ENCODE results near the gene ZNF416. TPM values are rescaled to one million over a fixed set of nuclear protein-coding genes. Genes with fewer than 3 reads are reported as not detected.

The ZNF416 gene
- total RNA-seq, 2 experiments from 2014 or later, result 5.2 to 5.7 TPM

DNA sequence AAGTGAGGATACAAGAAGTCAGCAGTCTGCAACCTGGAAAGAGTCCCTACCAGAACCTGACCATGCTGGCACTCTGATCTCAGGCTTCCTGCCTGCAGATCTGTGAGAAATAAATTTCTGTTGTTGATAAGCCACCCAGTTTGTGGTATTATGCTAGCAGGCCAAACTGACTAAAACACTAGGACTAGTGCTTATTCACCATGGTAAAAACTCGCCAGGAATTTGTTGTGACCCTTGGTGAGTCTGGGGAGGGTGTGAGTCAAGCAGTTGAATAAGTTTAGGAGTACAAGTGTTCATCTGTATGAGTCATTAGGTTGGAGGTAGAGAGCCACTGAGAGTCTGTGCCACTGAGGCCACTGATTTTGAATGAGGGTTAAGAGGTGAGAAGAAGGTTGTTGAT lies 8.8 kb upstream of the ZNF416 start:
- Histone ChIP-seq H3K27me3 (ENCODE audit: control insufficient read depth in 1 of 2, insufficient read depth in 2 of 2, low read length in 2 of 2) (no peaks in the 10 kb centered on the region), H3K36me3 (ENCODE audit: insufficient read depth, low read length) (peaks cover 32% of the 10 kb centered on the region), H3K4me3 (ENCODE audit: low read length) (no peak overlapping the region), H3K27ac (ENCODE audit: low read depth in 1 of 2, low read length in 2 of 2) (no peak overlapping the region), H3K9me3 (ENCODE audit: control insufficient read depth in 1 of 2, insufficient read depth in 1 of 2, low read length in 2 of 2) (peaks cover 60 to 79% of the 10 kb centered on the region in 2 experiments), H3K4me1 (ENCODE audit: insufficient read depth, low read length) (peaks cover 22% of the 10 kb centered on the region)
- ATAC-seq (ENCODE audit: poor library complexity) (no peak), DNase-seq (no peak)
- Mint-ChIP-seq H3K4me3 (no peak overlapping the region), H3K27me3 (no peaks in the 10 kb centered on the region), H3K36me3 (ENCODE audit: low read depth) (peaks cover 89% of the 10 kb centered on the region), H3K27ac (no peak overlapping the region), H3K9me3 (peaks cover 32% of the 10 kb centered on the region), H3K4me1 (ENCODE audit: low read depth) (peaks cover 19% of the 10 kb centered on the region)
- intact Hi-C loops (cut with DNase I, micrococcal nuclease), result loop anchor here in 1 of 2 experiments (10.0 kb wide), 1 partner anchor 567 kb away; the partner anchor contains the start of gene ZNF329
- CTCF ChIA-PET, result no interaction called here
- POLR2A ChIA-PET, result no interaction called here
- TF ChIP-seq, protein P1, sequence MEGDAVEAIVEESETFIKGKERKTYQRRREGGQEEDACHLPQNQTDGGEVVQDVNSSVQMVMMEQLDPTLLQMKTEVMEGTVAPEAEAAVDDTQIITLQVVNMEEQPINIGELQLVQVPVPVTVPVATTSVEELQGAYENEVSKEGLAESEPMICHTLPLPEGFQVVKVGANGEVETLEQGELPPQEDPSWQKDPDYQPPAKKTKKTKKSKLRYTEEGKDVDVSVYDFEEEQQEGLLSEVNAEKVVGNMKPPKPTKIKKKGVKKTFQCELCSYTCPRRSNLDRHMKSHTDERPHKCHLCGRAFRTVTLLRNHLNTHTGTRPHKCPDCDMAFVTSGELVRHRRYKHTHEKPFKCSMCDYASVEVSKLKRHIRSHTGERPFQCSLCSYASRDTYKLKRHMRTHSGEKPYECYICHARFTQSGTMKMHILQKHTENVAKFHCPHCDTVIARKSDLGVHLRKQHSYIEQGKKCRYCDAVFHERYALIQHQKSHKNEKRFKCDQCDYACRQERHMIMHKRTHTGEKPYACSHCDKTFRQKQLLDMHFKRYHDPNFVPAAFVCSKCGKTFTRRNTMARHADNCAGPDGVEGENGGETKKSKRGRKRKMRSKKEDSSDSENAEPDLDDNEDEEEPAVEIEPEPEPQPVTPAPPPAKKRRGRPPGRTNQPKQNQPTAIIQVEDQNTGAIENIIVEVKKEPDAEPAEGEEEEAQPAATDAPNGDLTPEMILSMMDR (IDR thresholded peaks at IDR 0.05), result no peak

- H3K27me3 ChIP-seq (ENCODE audit: control insufficient read depth in 1 of 2, insufficient read depth in 2 of 2, low read length in 2 of 2), result no peaks in the 10 kb centered on the region
- peaks cover 70% of the 10 kb centered on the region for H3K36me3 Mint-ChIP-seq (ENCODE audit: low read depth)
- CTCF ChIA-PET, result interaction anchor here (2.1 kb wide), 1 partner anchor 106 kb away, joined by 6 read pairs; the partner anchor contains the start of gene ZNF772
- H3K36me3 ChIP-seq (ENCODE audit: insufficient read depth, low read length), result peaks cover 16% of the 10 kb centered on the region
- H3K4me1 ChIP-seq (ENCODE audit: insufficient read depth, low read length), result peaks cover 29% of the 10 kb centered on the region
- peak within 1 kb of the TSS; percentile 92 for H3K4me3 Mint-ChIP-seq
- H3K9me3 ChIP-seq (ENCODE audit: control insufficient read depth in 1 of 2, insufficient read depth in 1 of 2, low read length in 2 of 2), result peaks cover 41 to 61% of the 10 kb centered on the region in 2 experiments
- ATAC-seq (ENCODE audit: poor library complexity) (peak; percentile 87), DNase-seq (peak; percentile 76 to 96 (median 84))
- peaks cover 32% of the 10 kb centered on the region for H3K9me3 Mint-ChIP-seq
- peaks cover 23% of the 10 kb centered on the region for H3K4me1 Mint-ChIP-seq (ENCODE audit: low read depth)
- H3K27me3 Mint-ChIP-seq, result no peaks in the 10 kb centered on the region
- TF ChIP-seq, protein P1 (IDR thresholded peaks at IDR 0.05), result no peak
- POLR2A ChIA-PET, result interaction anchor here (0.9 to 1.7 kb wide), 6 partner anchors 16 to 107 kb away, joined by 4 to 5 read pairs (median 4); partner anchors contain the start of genes ZNF134, ZNF211, ZNF530 and ZNF772
- H3K27ac ChIP-seq (ENCODE audit: low read depth in 1 of 2, low read length in 2 of 2), result peak within 1 kb of the TSS; percentile 26 to 38
- H3K27ac Mint-ChIP-seq, result peak within 1 kb of the TSS; percentile 61
- intact Hi-C loops (cut with DNase I, micrococcal nuclease), result loop anchor here in 1 of 2 experiments (2.0 to 10.0 kb wide), 3 partner anchors 15 to 571 kb away; partner anchors contain the start of genes ZNF329, ZNF530 and ZNF671
- peak within 1 kb of the TSS; percentile 83 for H3K4me3 ChIP-seq (ENCODE audit: low read length)
Measured at GRCh38 chr19:57583521-57584416, 5.1 kb upstream of the ZNF416 start, which contains the start of gene ZIK1. TSS of gene ZIK1 (plus strand) at chr19:57584145. CDS start at chr19:57584357, 212 bp downstream.

DNA sequence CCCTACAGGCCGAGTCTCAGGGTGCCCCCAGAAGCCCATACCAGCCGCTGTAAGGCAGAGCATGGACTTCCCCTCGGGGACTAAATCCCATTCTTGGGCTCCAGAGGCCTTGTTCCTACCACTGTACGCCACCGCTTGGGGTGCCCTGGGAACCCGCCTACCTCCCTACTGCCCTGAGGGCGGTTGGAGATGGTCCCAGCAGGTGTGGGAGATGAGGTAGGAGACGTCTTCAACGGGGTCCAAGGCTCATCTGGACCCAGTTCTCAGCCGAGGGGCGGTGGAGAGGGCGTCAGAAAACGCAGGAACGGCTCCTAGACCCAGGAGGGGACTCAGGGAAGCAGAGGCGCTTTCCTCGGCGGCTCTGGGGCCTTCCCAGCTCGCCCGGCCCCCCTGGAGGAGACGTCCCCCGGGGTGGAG lies 4.4 kb upstream of the ZNF416 start:
- POLR2A ChIA-PET, result interaction anchor here (0.9 to 1.7 kb wide), 4 partner anchors 16 to 106 kb away, joined by 4 to 5 read pairs (median 4); partner anchors contain the start of genes ZNF134, ZNF530 and ZNF772
- Mint-ChIP-seq H3K4me3 (no peak overlapping the region), H3K4me1 (ENCODE audit: low read depth) (peaks cover 27% of the 10 kb centered on the region), H3K36me3 (ENCODE audit: low read depth) (peaks cover 70% of the 10 kb centered on the region), H3K9me3 (peaks cover 31% of the 10 kb centered on the region), H3K27me3 (no peaks in the 10 kb centered on the region), H3K27ac (no peak overlapping the region)
- Histone ChIP-seq H3K4me1 (ENCODE audit: insufficient read depth, low read length) (peaks cover 34% of the 10 kb centered on the region), H3K4me3 (ENCODE audit: low read length) (peak overlapping the region; percentile 83), H3K27ac (ENCODE audit: low read depth in 1 of 2, low read length in 2 of 2) (no peak overlapping the region), H3K27me3 (ENCODE audit: control insufficient read depth in 1 of 2, insufficient read depth in 2 of 2, low read length in 2 of 2) (no peaks in the 10 kb centered on the region), H3K36me3 (ENCODE audit: insufficient read depth, low read length) (peaks cover 10% of the 10 kb centered on the region), H3K9me3 (ENCODE audit: control insufficient read depth in 1 of 2, insufficient read depth in 1 of 2, low read length in 2 of 2) (peaks cover 35 to 55% of the 10 kb centered on the region in 2 experiments)
- ATAC-seq (ENCODE audit: poor library complexity) (no peak), DNase-seq (no peak)
- TF ChIP-seq, protein P1 (IDR thresholded peaks at IDR 0.05), result no peak
- CTCF ChIA-PET, result interaction anchor here (2.1 kb wide), 1 partner anchor 106 kb away, joined by 6 read pairs; the partner anchor contains the start of gene ZNF772
- intact Hi-C loops (cut with DNase I, micrococcal nuclease), result loop anchor here in 1 of 2 experiments (5.0 to 10.0 kb wide), 2 partner anchors 144 to 572 kb away; partner anchors contain the start of genes ZNF329 and ZNF671

All from CD4-positive, alpha-beta T cell (primary cell).